ENCODE results near the gene CYTH2.

The CYTH2 gene

DNA sequence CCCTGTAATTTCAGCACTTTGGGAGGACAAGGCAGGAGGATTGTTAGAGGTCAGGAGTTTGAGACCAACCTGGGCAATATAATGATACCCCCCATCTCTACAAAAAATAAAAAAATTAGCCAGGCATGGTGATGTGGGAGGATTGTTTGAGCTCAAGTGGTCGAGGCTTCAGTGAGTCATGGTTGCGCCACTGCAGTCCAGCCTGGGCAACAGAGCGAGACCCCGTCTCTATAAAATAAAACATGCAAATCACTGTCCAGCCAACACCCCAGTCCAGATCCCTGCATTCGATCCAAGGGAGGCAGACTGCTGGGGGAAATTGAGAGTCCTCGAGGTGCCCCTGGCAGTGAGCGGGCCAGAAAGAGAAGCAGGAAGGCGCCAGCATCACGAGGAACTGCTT lies 7.0 kb downstream of the CYTH2 start:
- H3K4me3 ChIP-seq (ENCODE audit: control insufficient read depth, low read depth, low read length), result no peak overlapping the region
- no peak for DNase-seq (ENCODE audit: low read depth)
- TF ChIP-seq CTCF (IDR thresholded peaks at IDR 0.05; ENCODE audit: control insufficient read depth, insufficient read depth, low read depth, low read length, missing control alignments), result no peak

GRCh38 chr19:48477067-48477685 lies 8.0 kb downstream of the CYTH2 start:
- DNase-seq (ENCODE audit: low read depth), result no peak
- no peak for TF ChIP-seq CTCF (IDR thresholded peaks at IDR 0.05; ENCODE audit: control insufficient read depth, insufficient read depth, low read depth, low read length, missing control alignments)
- no peak overlapping the region for H3K4me3 ChIP-seq (ENCODE audit: control insufficient read depth, low read depth, low read length)

- no peak for DNase-seq (ENCODE audit: low read depth)
- TF ChIP-seq CTCF (IDR thresholded peaks at IDR 0.05; ENCODE audit: control insufficient read depth, insufficient read depth, low read depth, low read length, missing control alignments), result no peak
- no peak overlapping the region for H3K4me3 ChIP-seq (ENCODE audit: control insufficient read depth, low read depth, low read length)
Measured at GRCh38 chr19:48477698-48478338, 8.6 kb downstream of the CYTH2 start.

GRCh38 chr19:48478339-48479256 lies 9.4 kb downstream of the CYTH2 start:
- no peak overlapping the region for H3K4me3 ChIP-seq (ENCODE audit: control insufficient read depth, low read depth, low read length)
- TF ChIP-seq CTCF (IDR thresholded peaks at IDR 0.05; ENCODE audit: control insufficient read depth, insufficient read depth, low read depth, low read length, missing control alignments), result no peak
- no peak for DNase-seq (ENCODE audit: low read depth)

DNA sequence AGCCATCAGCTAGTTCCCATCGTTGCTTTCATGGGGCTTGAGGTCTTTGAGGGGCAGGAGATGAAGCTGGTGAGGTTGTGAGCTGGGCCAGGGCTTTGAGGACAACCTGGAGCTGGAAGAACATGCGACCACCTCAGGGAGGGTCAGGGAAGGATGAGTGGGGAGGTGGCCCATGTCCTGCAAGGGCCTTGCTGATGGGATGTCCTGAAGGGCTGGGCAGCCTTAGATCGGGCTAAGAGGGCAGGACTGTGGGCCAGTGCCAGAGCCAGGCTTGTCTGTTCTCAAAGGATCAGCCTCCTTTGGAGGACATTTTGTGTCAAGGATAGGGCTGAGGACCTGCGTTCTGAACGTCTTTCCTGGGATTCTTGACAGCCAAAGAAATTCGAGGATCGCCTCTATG lies 10.5 kb downstream of the CYTH2 start:
- no peak for TF ChIP-seq CTCF (IDR thresholded peaks at IDR 0.05; ENCODE audit: control insufficient read depth, insufficient read depth, low read depth, low read length, missing control alignments)
- DNase-seq (ENCODE audit: low read depth), result no peak
- no peak overlapping the region for H3K4me3 ChIP-seq (ENCODE audit: control insufficient read depth, low read depth, low read length)

GRCh38 chr19:48480183-48480557 lies 11.0 kb downstream of the CYTH2 start:
- H3K4me3 ChIP-seq (ENCODE audit: control insufficient read depth, low read depth, low read length), result peak overlapping the region; percentile 41
- TF ChIP-seq CTCF (IDR thresholded peaks at IDR 0.05; ENCODE audit: control insufficient read depth, insufficient read depth, low read depth, low read length, missing control alignments), result no peak
- no peak for DNase-seq (ENCODE audit: low read depth)
